ENCODE results near the gene OGFR.

- no peak for TF ChIP-seq TRIM28 (IDR thresholded peaks at IDR 0.05; ENCODE audit: borderline replicate concordance, low read length)
- no peak for TF ChIP-seq PBX3 (CRISPR knock-in tag; IDR thresholded peaks at IDR 0.05)
- no peak for TF ChIP-seq SCRT2 (tag by site-specific recombination; IDR thresholded peaks at IDR 0.05)
- no peak for TF ChIP-seq YY1 (tag by site-specific recombination; IDR thresholded peaks at IDR 0.05)
- no peak for TF ChIP-seq PRDM10 (tag by site-specific recombination; IDR thresholded peaks at IDR 0.05)
- TF ChIP-seq ZNF830 (tag by site-specific recombination; IDR thresholded peaks at IDR 0.05; ENCODE audit: low read depth), result no peak
- no peak for TF ChIP-seq ZNF184 (tag by site-specific recombination; IDR thresholded peaks at IDR 0.05)
- TF ChIP-seq, protein P1, sequence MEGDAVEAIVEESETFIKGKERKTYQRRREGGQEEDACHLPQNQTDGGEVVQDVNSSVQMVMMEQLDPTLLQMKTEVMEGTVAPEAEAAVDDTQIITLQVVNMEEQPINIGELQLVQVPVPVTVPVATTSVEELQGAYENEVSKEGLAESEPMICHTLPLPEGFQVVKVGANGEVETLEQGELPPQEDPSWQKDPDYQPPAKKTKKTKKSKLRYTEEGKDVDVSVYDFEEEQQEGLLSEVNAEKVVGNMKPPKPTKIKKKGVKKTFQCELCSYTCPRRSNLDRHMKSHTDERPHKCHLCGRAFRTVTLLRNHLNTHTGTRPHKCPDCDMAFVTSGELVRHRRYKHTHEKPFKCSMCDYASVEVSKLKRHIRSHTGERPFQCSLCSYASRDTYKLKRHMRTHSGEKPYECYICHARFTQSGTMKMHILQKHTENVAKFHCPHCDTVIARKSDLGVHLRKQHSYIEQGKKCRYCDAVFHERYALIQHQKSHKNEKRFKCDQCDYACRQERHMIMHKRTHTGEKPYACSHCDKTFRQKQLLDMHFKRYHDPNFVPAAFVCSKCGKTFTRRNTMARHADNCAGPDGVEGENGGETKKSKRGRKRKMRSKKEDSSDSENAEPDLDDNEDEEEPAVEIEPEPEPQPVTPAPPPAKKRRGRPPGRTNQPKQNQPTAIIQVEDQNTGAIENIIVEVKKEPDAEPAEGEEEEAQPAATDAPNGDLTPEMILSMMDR (tag by site-specific recombination; IDR thresholded peaks at IDR 0.05), result no peak
Measured at GRCh38 chr20:62790075-62790474, 14.6 kb upstream of the OGFR start.
